ENCODE results near the gene STARD7.

DNA sequence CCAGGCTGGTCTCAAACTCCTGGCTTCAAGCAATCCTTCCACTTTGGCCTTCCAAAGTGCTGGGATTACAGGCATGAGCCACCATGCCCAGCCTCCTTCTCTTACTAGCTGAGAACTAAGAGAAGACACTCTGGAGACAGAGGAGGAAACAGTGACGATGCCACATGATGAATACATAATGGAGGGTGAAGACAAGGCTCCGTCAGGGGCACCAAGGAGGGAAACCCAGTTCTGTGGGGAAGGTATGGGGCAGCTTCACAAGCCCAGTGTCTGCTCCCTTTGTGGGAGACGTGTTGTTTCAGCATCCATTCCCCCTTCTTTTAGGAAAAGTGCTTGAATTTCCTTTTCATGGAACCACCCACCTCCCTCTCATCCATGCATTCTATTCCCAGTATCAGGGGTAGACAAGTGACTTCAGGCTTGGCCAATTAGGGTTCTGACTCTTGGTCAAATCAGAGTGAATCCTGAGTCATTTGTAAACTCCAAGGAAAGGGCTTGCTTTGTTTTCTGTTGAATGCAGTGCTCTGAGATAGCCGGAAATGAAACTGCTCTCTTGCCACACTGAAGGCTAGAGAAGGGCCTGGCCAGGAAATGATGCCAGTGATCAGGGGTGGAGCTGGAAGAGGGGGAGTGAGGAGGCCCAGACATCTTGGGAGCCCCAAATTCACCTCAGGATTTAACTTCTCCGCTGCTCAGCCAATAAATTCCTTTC lies 33.4 kb upstream of the STARD7 start:
- TF ChIP-seq, protein P1, sequence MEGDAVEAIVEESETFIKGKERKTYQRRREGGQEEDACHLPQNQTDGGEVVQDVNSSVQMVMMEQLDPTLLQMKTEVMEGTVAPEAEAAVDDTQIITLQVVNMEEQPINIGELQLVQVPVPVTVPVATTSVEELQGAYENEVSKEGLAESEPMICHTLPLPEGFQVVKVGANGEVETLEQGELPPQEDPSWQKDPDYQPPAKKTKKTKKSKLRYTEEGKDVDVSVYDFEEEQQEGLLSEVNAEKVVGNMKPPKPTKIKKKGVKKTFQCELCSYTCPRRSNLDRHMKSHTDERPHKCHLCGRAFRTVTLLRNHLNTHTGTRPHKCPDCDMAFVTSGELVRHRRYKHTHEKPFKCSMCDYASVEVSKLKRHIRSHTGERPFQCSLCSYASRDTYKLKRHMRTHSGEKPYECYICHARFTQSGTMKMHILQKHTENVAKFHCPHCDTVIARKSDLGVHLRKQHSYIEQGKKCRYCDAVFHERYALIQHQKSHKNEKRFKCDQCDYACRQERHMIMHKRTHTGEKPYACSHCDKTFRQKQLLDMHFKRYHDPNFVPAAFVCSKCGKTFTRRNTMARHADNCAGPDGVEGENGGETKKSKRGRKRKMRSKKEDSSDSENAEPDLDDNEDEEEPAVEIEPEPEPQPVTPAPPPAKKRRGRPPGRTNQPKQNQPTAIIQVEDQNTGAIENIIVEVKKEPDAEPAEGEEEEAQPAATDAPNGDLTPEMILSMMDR (IDR thresholded peaks at IDR 0.05): no peak
- no peak for TF ChIP-seq EZH2 (IDR thresholded peaks at IDR 0.05; ENCODE audit: borderline replicate concordance, insufficient read depth, low read depth, low read length, poor library complexity, severe bottlenecking)

All from B cell (primary cell).